Ovary (tissue), 9 donors: ENCODE data around the gene STT3B. TPM values are rescaled to one million over a fixed set of nuclear protein-coding genes. Genes with fewer than 3 reads are reported as not detected.

Source experiments
- DNase-seq, 5 donors: peaks; one replicate each; pipeline ENCODE4 v3.0.0-alpha.2; 2019 to 2020
- H3K27ac ChIP-seq, 2 donors: fragments of 200-600 bp; one replicate each; pipeline versions ENCODE4 v1.5.1 to v1.8.0; 2019 to 2022
- H3K27me3 ChIP-seq: fragments of 200-600 bp; one replicate; pipeline ENCODE4 v1.8.0; 2022
- H3K36me3 ChIP-seq: fragments of 200-600 bp; sonication (generic); one replicate; pipeline ENCODE4 v1.5.1; 2019
- H3K4me1 ChIP-seq: one replicate; pipeline ENCODE4 v1.8.1; 2013; ENCODE audit warnings: mild to moderate bottlenecking, moderate library complexity; ENCODE audit not compliant: insufficient read depth
- H3K4me3 ChIP-seq: fragments of 200-600 bp; sonication (generic); one replicate; pipeline ENCODE4 v1.5.1; 2017
- H3K9me3 ChIP-seq, 2 donors: fragments of 200-600 bp in 1 of 2; sonication (generic) in 1 of 2; one replicate each; pipeline versions ENCODE4 v1.5.1 to v1.8.1; 2013 to 2019; ENCODE audit warnings: mild to moderate bottlenecking in 1 of 2, moderate library complexity in 1 of 2
- EP300 ChIP-seq: sonication (generic); formaldehyde crosslinking; IDR thresholded peaks from one replicate; pipeline ENCODE4 v1.6.1; 2017; ENCODE audit warnings: antibody characterized with exemption
- POLR2A ChIP-seq: fragments of 450-650 bp; IDR thresholded peaks from one replicate; pipeline ENCODE4 v1.6.1; 2017; ENCODE audit warnings: antibody characterized with exemption, mild to moderate bottlenecking, moderate library complexity
- WGBS, 3 donors: extraction: QIAGEN DNeasy Blood & Tissue Kit in 1 of 3; methylation state at CpG; one replicate each; pipeline versions ENCODE4 v1.1.5 to v1.1.7; 2013 to 2017; 5-methylcytosine and 5-hydroxymethylcytosine counted together
- intact Hi-C, 4 donors: fragments of 100-400 bp; cut with DNase I; formaldehyde crosslinking; loops; one replicate each; pipeline versions ENCODE4 v1.11.0 to v1.15.1; 2022 to 2023
- polyA plus RNA-seq, 2 donors: library from polyadenylated mRNA; stranded (reverse); fragments of 200-250 nt in 1 of 2; fragments of 350-450 nt in 1 of 2; fragmentation: Illumina TruSeq in 1 of 2; extraction: RNeasy Lipid Tissue Mini Kit (QIAGEN cat#74804) in 1 of 2; gene quantifications; one replicate each; pipeline ENCODE4 v1.2.3, GENCODE V29; 2013 to 2014
- total RNA-seq, 7 donors: library from RNA; depleted of rRNA in 2 of 7; stranded (reverse); fragments of >200 nt in 2 of 7; fragmentation: NEBNext Ultra II Directional in 3 of 7; extraction: Animal tissue kit (Norgen Biotek cat#: 25700) in 3 of 7; gene quantifications; one replicate each; pipeline versions ENCODE4 v1.1.0 to v1.2.4, GENCODE V29; 2016 to 2023
- TF ChIP-seq, protein P1 (sequence below), 3 donors: fragments of 450-650 bp in 2 of 3; fragments of 200-600 bp in 1 of 3; IDR thresholded peaks; one replicate each; pipeline versions ENCODE4 v1.5.1 to v1.8.0; 2016 to 2022; ENCODE audit warnings: antibody characterized with exemption in 3 of 3, mild to moderate bottlenecking in 1 of 3
- donor health status: DM: no; HTN: no; CAD: no; lungs with moderate emphysema.
- donor health status: DM: no; HTN: no; CAD: no.
- donor health status: Bipolar disorder and iron deficiency.
- donor health status: DM: yes; HTN: yes; CAD: no.
- donor health status: DM: no; HTN: no; CAD: no.
- donor health status: DM: yes; HTN: yes; CAD: no.

STT3B gene
- total and polyA plus RNA-seq, 9 donors = 79.8 to 233 (median 137) TPM

GRCh38 chr3:31676556-31676955 lies 143.8 kb downstream of the STT3B start:
- DNase-seq = no peak
- H3K4me3 ChIP-seq = no peak overlapping the region
- 88 to 92% (median 91%) methylated on average over 8 of the region's 8 CpGs for WGBS, 3 donors
- intact Hi-C loops = no loop called here
- H3K4me1 ChIP-seq = no peaks in the 10 kb centered on the region
- H3K36me3 ChIP-seq = no peaks in the 10 kb centered on the region
- TF ChIP-seq EP300 (no peak), POLR2A (no peak)
- TF ChIP-seq, protein P1, sequence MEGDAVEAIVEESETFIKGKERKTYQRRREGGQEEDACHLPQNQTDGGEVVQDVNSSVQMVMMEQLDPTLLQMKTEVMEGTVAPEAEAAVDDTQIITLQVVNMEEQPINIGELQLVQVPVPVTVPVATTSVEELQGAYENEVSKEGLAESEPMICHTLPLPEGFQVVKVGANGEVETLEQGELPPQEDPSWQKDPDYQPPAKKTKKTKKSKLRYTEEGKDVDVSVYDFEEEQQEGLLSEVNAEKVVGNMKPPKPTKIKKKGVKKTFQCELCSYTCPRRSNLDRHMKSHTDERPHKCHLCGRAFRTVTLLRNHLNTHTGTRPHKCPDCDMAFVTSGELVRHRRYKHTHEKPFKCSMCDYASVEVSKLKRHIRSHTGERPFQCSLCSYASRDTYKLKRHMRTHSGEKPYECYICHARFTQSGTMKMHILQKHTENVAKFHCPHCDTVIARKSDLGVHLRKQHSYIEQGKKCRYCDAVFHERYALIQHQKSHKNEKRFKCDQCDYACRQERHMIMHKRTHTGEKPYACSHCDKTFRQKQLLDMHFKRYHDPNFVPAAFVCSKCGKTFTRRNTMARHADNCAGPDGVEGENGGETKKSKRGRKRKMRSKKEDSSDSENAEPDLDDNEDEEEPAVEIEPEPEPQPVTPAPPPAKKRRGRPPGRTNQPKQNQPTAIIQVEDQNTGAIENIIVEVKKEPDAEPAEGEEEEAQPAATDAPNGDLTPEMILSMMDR (IDR thresholded peaks at IDR 0.05) = no peak
- no peak overlapping the region for H3K27ac ChIP-seq
- no peaks in the 10 kb centered on the region for H3K27me3 ChIP-seq
- H3K9me3 ChIP-seq = no peaks in the 10 kb centered on the region

- Histone ChIP-seq H3K27ac (no peak overlapping the region), H3K9me3 (no peaks in the 10 kb centered on the region), H3K27me3 (no peaks in the 10 kb centered on the region), H3K36me3 (no peaks in the 10 kb centered on the region), H3K4me3 (no peak overlapping the region), H3K4me1 (no peaks in the 10 kb centered on the region)
- no peak for DNase-seq
- intact Hi-C loops = no loop called here
- 68 to 72% (median 69%) methylated on average over 10 of the region's 10 CpGs for WGBS, 3 donors
- TF ChIP-seq POLR2A (no peak), EP300 (no peak)
Observed at GRCh38 chr3:31680072-31680870, 147.5 kb downstream of the STT3B start.
